ENCODE data around the gene VAMP1. TPM values are rescaled to one million over a fixed set of nuclear protein-coding genes. Genes with fewer than 3 reads are reported as not detected.

The VAMP1 gene
- total and polyA plus RNA-seq, 2 of the 8 experiments (the other 6 are each of a cell fraction or from before 2014, with no cell fraction given), result 10.8 to 23.1 TPM

DNA sequence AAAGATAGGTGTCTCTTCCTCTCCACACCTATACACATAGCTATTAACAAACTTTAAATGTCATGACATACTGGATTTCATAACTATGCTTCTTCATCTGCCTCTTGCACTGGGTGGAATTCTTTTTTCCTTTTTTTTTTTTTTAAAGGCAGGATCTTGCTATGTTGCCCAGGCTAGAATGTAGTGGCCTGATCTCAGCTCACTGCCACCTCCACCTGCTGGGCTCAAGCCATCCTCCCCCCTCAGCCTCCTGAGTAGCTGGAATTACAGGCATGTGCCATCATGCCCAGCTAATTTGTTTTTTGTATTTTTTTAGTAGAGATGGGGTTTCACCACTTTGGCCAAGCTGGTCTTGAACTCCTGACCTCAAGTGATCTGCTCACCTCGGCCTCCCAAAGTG lies 17.8 kb upstream of the VAMP1 start (continued):
- no peak for TF ChIP-seq ZNF274 (IDR thresholded peaks at IDR 0.05; ENCODE audit: borderline replicate concordance, extremely low read depth, low read length)
- no peak for TF ChIP-seq ASH2L (IDR thresholded peaks at IDR 0.05; ENCODE audit: low read length)

Measured in H1 (cell line).